H1 (cell line): ENCODE data around the gene FAM120B.

ENCODE experiments used
- ATF2 ChIP-seq: IDR thresholded peaks from 2 replicates; pipeline ENCODE4 v1.6.1; 2012; ENCODE audit warnings: low read length, inconsistent platforms
- CHD2 ChIP-seq: IDR thresholded peaks from 2 replicates; pipeline ENCODE4 v1.6.1; 2012; ENCODE audit warnings: low read length, improper control_type of control experiment
- JUND ChIP-seq: IDR thresholded peaks from 2 replicates; pipeline ENCODE4 v1.6.1; 2011; ENCODE audit warnings: mild to moderate bottlenecking, improper control_type of control experiment, low read length
- POLR2A ChIP-seq, 2 experiments: IDR thresholded peaks; 1 replicate in 1 of 2; 2 replicates in 1 of 2; pipeline ENCODE4 v1.6.1; 2011; ENCODE audit warnings: low read depth in 2 of 2, low read length in 2 of 2, mild to moderate bottlenecking in 2 of 2; ENCODE audit errors: control extremely low read depth in 1 of 2
- POLR2AphosphoS5 ChIP-seq: IDR thresholded peaks from 2 replicates; pipeline ENCODE4 v1.6.1; 2011; ENCODE audit warnings: low read depth, low read length
- SIRT6 ChIP-seq: IDR thresholded peaks from one replicate; pipeline ENCODE4 v1.7.1; 2012; ENCODE audit warnings: low read length, inconsistent platforms
- TF ChIP-seq, protein P1 (sequence below), 3 experiments: IDR thresholded peaks; 1 replicate in 2 of 3; 2 replicates in 1 of 3; pipeline versions ENCODE4 v1.5.1 to v1.6.1; 2011; ENCODE audit warnings: low read length in 3 of 3, mild to moderate bottlenecking in 3 of 3, inconsistent platforms in 2 of 3, low read depth in 1 of 3, moderate library complexity in 1 of 3; ENCODE audit not compliant: insufficient read depth in 1 of 3; ENCODE audit errors: control extremely low read depth in 1 of 3
- TF ChIP-seq, protein P2 (sequence below): IDR thresholded peaks from 2 replicates; pipeline ENCODE4 v1.6.1; 2011; ENCODE audit warnings: low read length, improper control_type of control experiment

DNA sequence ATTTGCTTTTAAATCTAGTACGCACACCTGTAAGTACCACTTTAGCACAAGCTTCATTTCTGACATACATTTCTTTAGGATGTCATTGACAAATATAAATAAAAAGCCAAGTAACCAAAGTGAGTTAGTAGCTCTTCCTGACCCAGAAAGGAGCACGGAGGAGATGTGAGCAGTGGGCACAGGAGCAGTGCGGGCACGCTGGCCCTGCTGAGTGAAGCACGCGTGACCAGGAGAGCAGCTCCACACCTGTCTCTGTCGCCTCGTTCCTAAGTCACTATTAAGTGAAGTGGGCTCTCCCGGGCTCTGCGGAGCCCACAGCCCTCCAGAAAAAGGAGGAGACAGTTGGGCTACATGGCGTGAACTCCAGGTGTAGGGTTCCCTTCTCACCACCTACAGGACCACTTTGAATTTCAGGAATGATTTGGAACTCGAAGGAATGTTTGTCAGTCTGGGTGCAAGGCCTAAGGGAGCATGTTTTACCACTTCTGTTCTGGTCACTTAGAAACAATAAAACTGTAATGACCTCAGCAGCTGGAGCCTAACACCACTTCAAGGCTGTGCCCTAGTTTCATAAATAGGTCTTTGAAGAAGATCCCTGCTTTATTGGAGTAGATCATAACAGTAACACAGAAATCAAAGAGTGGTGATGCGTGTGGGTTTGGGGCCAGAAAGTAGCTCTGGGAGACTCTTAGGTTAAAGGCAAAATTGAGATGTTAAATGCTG, 95.9 kb downstream of the FAM120B start:
- no peak for TF ChIP-seq POLR2A (IDR thresholded peaks at IDR 0.05; ENCODE audit: control extremely low read depth in 1 of 2, low read depth in 2 of 2, low read length in 2 of 2)
- TF ChIP-seq, protein P1, sequence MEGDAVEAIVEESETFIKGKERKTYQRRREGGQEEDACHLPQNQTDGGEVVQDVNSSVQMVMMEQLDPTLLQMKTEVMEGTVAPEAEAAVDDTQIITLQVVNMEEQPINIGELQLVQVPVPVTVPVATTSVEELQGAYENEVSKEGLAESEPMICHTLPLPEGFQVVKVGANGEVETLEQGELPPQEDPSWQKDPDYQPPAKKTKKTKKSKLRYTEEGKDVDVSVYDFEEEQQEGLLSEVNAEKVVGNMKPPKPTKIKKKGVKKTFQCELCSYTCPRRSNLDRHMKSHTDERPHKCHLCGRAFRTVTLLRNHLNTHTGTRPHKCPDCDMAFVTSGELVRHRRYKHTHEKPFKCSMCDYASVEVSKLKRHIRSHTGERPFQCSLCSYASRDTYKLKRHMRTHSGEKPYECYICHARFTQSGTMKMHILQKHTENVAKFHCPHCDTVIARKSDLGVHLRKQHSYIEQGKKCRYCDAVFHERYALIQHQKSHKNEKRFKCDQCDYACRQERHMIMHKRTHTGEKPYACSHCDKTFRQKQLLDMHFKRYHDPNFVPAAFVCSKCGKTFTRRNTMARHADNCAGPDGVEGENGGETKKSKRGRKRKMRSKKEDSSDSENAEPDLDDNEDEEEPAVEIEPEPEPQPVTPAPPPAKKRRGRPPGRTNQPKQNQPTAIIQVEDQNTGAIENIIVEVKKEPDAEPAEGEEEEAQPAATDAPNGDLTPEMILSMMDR (IDR thresholded peaks at IDR 0.05; ENCODE audit: control extremely low read depth in 1 of 3, insufficient read depth in 1 of 3, low read depth in 1 of 3, low read length in 3 of 3), result no peak
- TF ChIP-seq SIRT6, result no peak
- no peak for TF ChIP-seq ATF2
- TF ChIP-seq CHD2, result no peak
- TF ChIP-seq, protein P2, sequence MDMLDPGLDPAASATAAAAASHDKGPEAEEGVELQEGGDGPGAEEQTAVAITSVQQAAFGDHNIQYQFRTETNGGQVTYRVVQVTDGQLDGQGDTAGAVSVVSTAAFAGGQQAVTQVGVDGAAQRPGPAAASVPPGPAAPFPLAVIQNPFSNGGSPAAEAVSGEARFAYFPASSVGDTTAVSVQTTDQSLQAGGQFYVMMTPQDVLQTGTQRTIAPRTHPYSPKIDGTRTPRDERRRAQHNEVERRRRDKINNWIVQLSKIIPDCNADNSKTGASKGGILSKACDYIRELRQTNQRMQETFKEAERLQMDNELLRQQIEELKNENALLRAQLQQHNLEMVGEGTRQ, result no peak
- no peak for TF ChIP-seq JUND
- TF ChIP-seq POLR2AphosphoS5, result no peak
